HUES64 (cell line): ENCODE measurements around the gene TMIGD3.

Experiments used
- H3K27ac ChIP-seq: 2 replicates; pipeline ENCODE4 v1.7.0; 2013; ENCODE audit warnings: low read depth, low read length, inconsistent platforms
- H3K27me3 ChIP-seq: 2 replicates; pipeline ENCODE4 v1.6.1; 2013; ENCODE audit warnings: mild to moderate bottlenecking, low read length; ENCODE audit not compliant: insufficient read depth
- H3K36me3 ChIP-seq: 2 replicates; pipeline ENCODE4 v1.6.1; 2013; ENCODE audit warnings: mild to moderate bottlenecking, low read length; ENCODE audit not compliant: insufficient read depth
- H3K4me1 ChIP-seq: 2 replicates; pipeline ENCODE4 v1.6.1; 2013; ENCODE audit warnings: mild to moderate bottlenecking, low read length, moderate library complexity; ENCODE audit not compliant: insufficient read depth
- H3K4me3 ChIP-seq: 2 replicates; pipeline ENCODE4 v1.5.1; 2013; ENCODE audit warnings: mild to moderate bottlenecking, low read length, moderate library complexity
- H3K9ac ChIP-seq: 2 replicates; pipeline ENCODE4 v1.6.1; 2013; ENCODE audit warnings: mild to moderate bottlenecking, low read depth, low read length
- H3K9me3 ChIP-seq: 2 replicates; pipeline ENCODE4 v1.6.1; 2013; ENCODE audit warnings: low read depth, low read length; ENCODE audit not compliant: insufficient read depth
- WGBS: fragments of 150-250, 120-280 bp; methylation state at CpG from one replicate; pipeline ENCODE4 v1.1.7; 2013; ENCODE audit warnings: missing lambda C conversion rate; 5-methylcytosine and 5-hydroxymethylcytosine counted together

TMIGD3 gene

GRCh38 chr1:111486431-111486830 is 17.0 kb downstream of the TMIGD3 start:
- no peaks in the 10 kb centered on the region for H3K4me1 ChIP-seq
- no peak overlapping the region for H3K27ac ChIP-seq
- no peaks in the 10 kb centered on the region for H3K9me3 ChIP-seq
- H3K9ac ChIP-seq, result no peak overlapping the region
- H3K4me3 ChIP-seq, result no peak overlapping the region
- H3K27me3 ChIP-seq, result no peaks in the 10 kb centered on the region
- 98% methylated on average over 7 of the region's 7 CpGs for WGBS
- no peaks in the 10 kb centered on the region for H3K36me3 ChIP-seq

GRCh38 chr1:111484391-111485026 is 18.9 kb downstream of the TMIGD3 start:
- H3K36me3 ChIP-seq, result no peaks in the 10 kb centered on the region
- H3K9ac ChIP-seq, result no peak overlapping the region
- H3K9me3 ChIP-seq, result no peaks in the 10 kb centered on the region
- H3K4me1 ChIP-seq, result no peaks in the 10 kb centered on the region
- H3K27ac ChIP-seq, result no peak overlapping the region
- H3K4me3 ChIP-seq, result no peak overlapping the region
- H3K27me3 ChIP-seq, result no peaks in the 10 kb centered on the region

- H3K27ac ChIP-seq, result no peak overlapping the region
- H3K4me3 ChIP-seq, result no peak overlapping the region
- H3K9me3 ChIP-seq, result no peaks in the 10 kb centered on the region
- no peaks in the 10 kb centered on the region for H3K36me3 ChIP-seq
- H3K27me3 ChIP-seq, result no peaks in the 10 kb centered on the region
- WGBS, result 94% methylated on average over 2 of the region's 2 CpGs
- no peak overlapping the region for H3K9ac ChIP-seq
- H3K4me1 ChIP-seq, result no peaks in the 10 kb centered on the region
Measured at GRCh38 chr1:111483876-111484275, 19.6 kb downstream of the TMIGD3 start.

GRCh38 chr1:111483166-111483565 is 20.3 kb downstream of the TMIGD3 start:
- no peaks in the 10 kb centered on the region for H3K36me3 ChIP-seq
- WGBS, result 79% methylated on average over 3 of the region's 3 CpGs
- no peak overlapping the region for H3K9ac ChIP-seq
- H3K4me3 ChIP-seq, result no peak overlapping the region
- H3K27me3 ChIP-seq, result no peaks in the 10 kb centered on the region
- no peaks in the 10 kb centered on the region for H3K9me3 ChIP-seq
- H3K4me1 ChIP-seq, result no peaks in the 10 kb centered on the region
- no peak overlapping the region for H3K27ac ChIP-seq

- no peak overlapping the region for H3K4me3 ChIP-seq
- no peaks in the 10 kb centered on the region for H3K36me3 ChIP-seq
- no peak overlapping the region for H3K9ac ChIP-seq
- H3K9me3 ChIP-seq, result no peaks in the 10 kb centered on the region
- H3K27ac ChIP-seq, result no peak overlapping the region
- H3K4me1 ChIP-seq, result no peaks in the 10 kb centered on the region
- H3K27me3 ChIP-seq, result no peaks in the 10 kb centered on the region
- 61% methylated on average over 8 of the region's 8 CpGs for WGBS
Measured at GRCh38 chr1:111481387-111482221, 21.8 kb downstream of the TMIGD3 start.

GRCh38 chr1:111480674-111481073 is 22.8 kb downstream of the TMIGD3 start:
- Histone ChIP-seq H3K9ac (no peak overlapping the region), H3K4me1 (no peaks in the 10 kb centered on the region), H3K9me3 (no peaks in the 10 kb centered on the region), H3K27me3 (no peaks in the 10 kb centered on the region), H3K36me3 (no peaks in the 10 kb centered on the region), H3K27ac (no peak overlapping the region), H3K4me3 (no peak overlapping the region)
- WGBS, result 58% methylated on average over 1 of the region's 1 CpG

- Histone ChIP-seq H3K4me1 (no peaks in the 10 kb centered on the region), H3K9ac (no peak overlapping the region), H3K9me3 (no peaks in the 10 kb centered on the region), H3K4me3 (no peak overlapping the region), H3K36me3 (no peaks in the 10 kb centered on the region), H3K27me3 (no peaks in the 10 kb centered on the region), H3K27ac (no peak overlapping the region)
- 80% methylated on average over 2 of the region's 2 CpGs for whole genome bisulfite sequencing
Measured at GRCh38 chr1:111476761-111477309, 26.6 kb downstream of the TMIGD3 start.

GRCh38 chr1:111476214-111476613 is 27.2 kb downstream of the TMIGD3 start:
- Histone ChIP-seq H3K4me1 (no peaks in the 10 kb centered on the region), H3K4me3 (no peak overlapping the region), H3K9ac (no peak overlapping the region), H3K27ac (no peak overlapping the region), H3K36me3 (no peaks in the 10 kb centered on the region), H3K9me3 (no peaks in the 10 kb centered on the region), H3K27me3 (no peaks in the 10 kb centered on the region)

GRCh38 chr1:111475701-111476100 is 27.7 kb downstream of the TMIGD3 start:
- Histone ChIP-seq H3K9me3 (no peaks in the 10 kb centered on the region), H3K27me3 (no peaks in the 10 kb centered on the region), H3K4me3 (no peak overlapping the region), H3K9ac (no peak overlapping the region), H3K4me1 (no peaks in the 10 kb centered on the region), H3K36me3 (no peaks in the 10 kb centered on the region), H3K27ac (no peak overlapping the region)
- 85% methylated on average over 5 of the region's 5 CpGs for WGBS

- Histone ChIP-seq H3K27me3 (no peaks in the 10 kb centered on the region), H3K4me1 (no peaks in the 10 kb centered on the region), H3K36me3 (peaks cover 5% of the 10 kb centered on the region; the same call in 1 of the 2 replicates), H3K9me3 (no peaks in the 10 kb centered on the region), H3K4me3 (no peak overlapping the region), H3K27ac (no peak overlapping the region), H3K9ac (no peak overlapping the region)
- 92% methylated on average over 3 of the region's 4 CpGs for WGBS
Measured at GRCh38 chr1:111474521-111474920, 28.9 kb downstream of the TMIGD3 start.

GRCh38 chr1:111474106-111474505 is 29.3 kb downstream of the TMIGD3 start:
- H3K9me3 ChIP-seq, result no peaks in the 10 kb centered on the region
- peaks cover 7% of the 10 kb centered on the region; the same call in 1 of the 2 replicates for H3K36me3 ChIP-seq
- no peak overlapping the region for H3K27ac ChIP-seq
- H3K4me1 ChIP-seq, result no peaks in the 10 kb centered on the region
- H3K4me3 ChIP-seq, result no peak overlapping the region
- 95% methylated on average over 5 of the region's 5 CpGs for WGBS
- no peak overlapping the region for H3K9ac ChIP-seq
- no peaks in the 10 kb centered on the region for H3K27me3 ChIP-seq
